ENCODE measurements around the gene CTTN.

DNA sequence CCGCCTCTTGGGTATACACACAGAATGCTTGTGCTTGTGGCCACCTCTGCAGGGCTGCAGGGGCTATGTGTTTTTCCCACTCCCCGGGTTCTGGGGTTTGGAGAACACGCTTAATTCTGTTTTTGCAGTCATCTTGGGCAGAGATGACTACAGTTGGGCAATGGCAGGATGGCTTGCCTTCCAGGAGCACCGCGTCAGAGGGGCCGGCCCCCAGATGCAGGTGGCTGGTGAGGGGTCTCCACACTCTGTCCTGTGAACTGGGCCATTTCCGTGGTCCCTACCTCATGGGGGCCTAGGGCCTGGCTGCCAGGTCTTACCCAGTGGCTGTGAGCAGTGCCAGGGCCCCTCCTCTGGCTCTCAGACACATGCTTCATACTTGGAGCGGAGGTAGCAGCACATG, 68.3 kb downstream of the CTTN start:
- no peak for TF ChIP-seq EZH2phosphoT487 (IDR thresholded peaks at IDR 0.05; ENCODE audit: insufficient read depth, low read depth)
- TF ChIP-seq EZH2 (IDR thresholded peaks at IDR 0.05; ENCODE audit: insufficient read depth, poor library complexity, severe bottlenecking) = no peak
